A549 (cell line): ENCODE data around the gene HOXD12. TPM values are rescaled to one million over a fixed set of nuclear protein-coding genes. Genes with fewer than 3 reads are reported as not detected.
A peak's percentile ranks its signal among the peaks of the same experiment; 100 is the strongest.

ENCODE experiments used
- ATAC-seq, 2 experiments: fragments of 200-7000 bp in 1 of 2; fragments of >200 bp in 1 of 2; cut with Nextera tagmentation in 1 of 2; cut with Tn5 transposase in 1 of 2; 3 replicates each; pipeline versions ENCODE4 v1.8.0 to v1.9.1; 2018 to 2020; ENCODE audit warnings: mild to moderate bottlenecking in 1 of 2, moderate library complexity in 1 of 2
- CTCF ChIA-PET: fragments of 300-600 bp; sonication (Branson Sonifier 250); formaldehyde crosslinking; extraction: SDS; loops from one replicate; lab custom pipeline; 2021; ENCODE audit warnings: antibody characterized with exemption, inconsistent platforms; lab: Yijun Ruan, JAX
- POLR2A ChIA-PET: fragments of 350-600 bp; formaldehyde crosslinking; extraction: SDS; loops from one replicate; lab custom pipeline; 2021; ENCODE audit warnings: antibody characterized with exemption, inconsistent platforms; lab: Yijun Ruan, JAX
- DNase-seq, 2 experiments: peaks; one replicate each; pipeline versions ENCODE4 v3.0.0 to v3.0.0-alpha.2; 2011 to 2016; ENCODE audit warnings: low read depth in 1 of 2, low spot score in 1 of 2
- FAIRE-seq: peaks from 2 replicates; lab custom pipeline; 2011; peaks lifted over from hg19 to GRCh38; lab: Jason Lieb, UNC
- H3K27ac ChIP-seq, 2 experiments: fragments of >200 bp; sonication (Bioruptor Twin); formaldehyde crosslinking; 3 replicates each; pipeline ENCODE4 v1.5.1; 2016 to 2017
- H3K4me1 ChIP-seq: fragments of >200 bp; sonication (Bioruptor Twin); formaldehyde crosslinking; 3 replicates; pipeline ENCODE4 v1.6.1; 2016
- H3K4me2 ChIP-seq: fragments of >200 bp; sonication (Bioruptor Twin); formaldehyde crosslinking; 3 replicates; pipeline ENCODE4 v1.6.1; 2016
- H3K4me3 ChIP-seq: fragments of >200 bp; sonication (Bioruptor Twin); formaldehyde crosslinking; 3 replicates; pipeline ENCODE4 v1.5.1; 2016
- H3K9me3 ChIP-seq: fragments of >200 bp; sonication (Bioruptor Twin); formaldehyde crosslinking; 3 replicates; pipeline ENCODE4 v1.6.1; 2016
- ATOH8 ChIP-seq: fragments of 250-450 bp; sonication (Bioruptor Pico); IDR thresholded peaks from 2 replicates; pipeline ENCODE4 v1.5.0; 2020; ENCODE audit warnings: low read depth, mild to moderate bottlenecking, moderate library complexity
- CBX8 ChIP-seq: fragments of 200-600 bp; sonication (generic); IDR thresholded peaks from 2 replicates; pipeline ENCODE4 v1.6.1; 2016
- CEBPB ChIP-seq, 2 experiments: fragments of >200 bp in 1 of 2; sonication (Bioruptor Twin) in 1 of 2; formaldehyde crosslinking in 1 of 2; IDR thresholded peaks; 2 replicates each; pipeline ENCODE4 v1.6.1; 2012 to 2016
- CTCF ChIP-seq: fragments of >200 bp; sonication (Bioruptor Twin); formaldehyde crosslinking; IDR thresholded peaks from 3 replicates; pipeline ENCODE4 v1.5.1; 2016
- EHF ChIP-seq: fragments of 250-450 bp; sonication (Bioruptor Pico); IDR thresholded peaks from 2 replicates; pipeline ENCODE4 v1.5.0; 2020; ENCODE audit warnings: mild to moderate bottlenecking
- EHMT2 ChIP-seq: fragments of 200-600 bp; sonication (generic); IDR thresholded peaks from 2 replicates; pipeline ENCODE4 v1.6.1; 2016; ENCODE audit warnings: antibody characterized with exemption, low read depth, mild to moderate bottlenecking, moderate library complexity
- ELK1 ChIP-seq: fragments of 150-350 bp; IDR thresholded peaks from 2 replicates; pipeline ENCODE4 v1.6.1; 2014; ENCODE audit warnings: low read depth, mild to moderate bottlenecking, low read length
- HDAC2 ChIP-seq: fragments of 200-600 bp; sonication (generic); IDR thresholded peaks from 2 replicates; pipeline ENCODE4 v1.6.1; 2016
- HOXA7 ChIP-seq: fragments of 250-450 bp; sonication (Bioruptor Pico); IDR thresholded peaks from 2 replicates; pipeline ENCODE4 v1.5.0; 2020; ENCODE audit warnings: mild to moderate bottlenecking, moderate library complexity
- JUN ChIP-seq, 2 experiments: fragments of >200 bp; sonication (Bioruptor Twin); formaldehyde crosslinking; IDR thresholded peaks; 2 replicates in 1 of 2; 3 replicates in 1 of 2; pipeline ENCODE4 v1.6.1; 2016 to 2017
- KDM1A ChIP-seq: fragments of 200-600 bp; sonication (generic); IDR thresholded peaks from 2 replicates; pipeline ENCODE4 v1.6.1; 2016; ENCODE audit warnings: low read depth, mild to moderate bottlenecking
- MAX ChIP-seq: IDR thresholded peaks from 2 replicates; pipeline ENCODE4 v1.6.1; 2012
- MAZ ChIP-seq: fragments of 150-350 bp; IDR thresholded peaks from 2 replicates; pipeline ENCODE4 v1.6.1; 2014; ENCODE audit warnings: antibody characterized with exemption, low read depth, low read length, borderline replicate concordance
- NFE2L2 ChIP-seq: fragments of 150-350 bp; conservative IDR thresholded peaks from 2 replicates; pipeline ENCODE4 v1.6.1; 2014; ENCODE audit warnings: low read length
- NR3C1 ChIP-seq: fragments of >200 bp; sonication (Bioruptor Twin); formaldehyde crosslinking; IDR thresholded peaks from 3 replicates; pipeline ENCODE4 v1.6.1; 2017
- RAD21 ChIP-seq, 2 experiments: fragments of >200 bp in 1 of 2; sonication (Bioruptor Twin) in 1 of 2; formaldehyde crosslinking in 1 of 2; IDR thresholded peaks in 1 of 2; conservative IDR thresholded peaks in 1 of 2; 2 replicates in 1 of 2; 3 replicates in 1 of 2; pipeline ENCODE4 v1.6.1; 2012 to 2018; ENCODE audit warnings: inconsistent platforms in 1 of 2
- SMC3 ChIP-seq: fragments of >200 bp; sonication (Bioruptor Twin); formaldehyde crosslinking; IDR thresholded peaks from 3 replicates; pipeline ENCODE4 v1.6.1; 2018; ENCODE audit warnings: inconsistent platforms
- SREBF2 ChIP-seq: fragments of 450-650 bp; IDR thresholded peaks from 2 replicates; pipeline ENCODE4 v1.6.1; 2014; ENCODE audit warnings: mild to moderate bottlenecking, moderate library complexity
- USF2 ChIP-seq: fragments of 450-650 bp; IDR thresholded peaks from 2 replicates; pipeline ENCODE4 v1.6.1; 2014; ENCODE audit warnings: antibody characterized with exemption
- ZFP36 ChIP-seq: fragments of 450-650 bp; IDR thresholded peaks from 2 replicates; pipeline ENCODE4 v1.6.1; 2014; ENCODE audit warnings: borderline replicate concordance; ENCODE audit not compliant: partially characterized antibody
- ZNF302 ChIP-seq: fragments of 250-450 bp; sonication (Bioruptor Pico); IDR thresholded peaks from 2 replicates; pipeline ENCODE4 v1.9.0; 2021; ENCODE audit warnings: inconsistent platforms, mild to moderate bottlenecking, moderate library complexity
- WGBS: methylation state at CpG from one replicate; pipeline ENCODE4 v1.1.6; 2017; ENCODE audit errors: missing lambda C conversion rate; 5-methylcytosine and 5-hydroxymethylcytosine counted together
- polyA plus RNA-seq, 4 experiments: library from polyadenylated mRNA; depleted of rRNA in 3 of 4; stranded (reverse); fragments of >200 nt; fragmentation: RNase III in 1 of 4; extraction: RNeasy Plus Mini Kit Qiagen cat#74134 plus additional on column Dnase treatment in 1 of 4; gene quantifications; 2 replicates in 3 of 4; 3 replicates in 1 of 4; pipeline ENCODE4 v1.2.3, GENCODE V29; 2011 to 2017

HOXD12 gene
- polyA plus RNA-seq, 2 of the 4 experiments (the other 2 are of a cell fraction), result not detected

- DNase-seq, result peak; percentile 68 to 76
- Histone ChIP-seq H3K9me3 (no peaks in the 10 kb centered on the region), H3K27ac (no peak overlapping the region), H3K4me2 (peak overlapping the region; percentile 58), H3K4me3 (no peak overlapping the region), H3K4me1 (peaks cover 8% of the 10 kb centered on the region)
- WGBS, result 8% methylated on average over 16 of the region's 16 CpGs
- no peak for TF ChIP-seq JUN (IDR thresholded peaks at IDR 0.05)
- TF ChIP-seq EHF (CRISPR knock-in tag), result no peak
- no peak for TF ChIP-seq NR3C1
- peak; percentile 37; a peak in 3 of 5 replicates for TF ChIP-seq RAD21 (conservative IDR thresholded peaks at IDR 0.05 in 1 of 2, IDR thresholded peaks at IDR 0.05 in 1 of 2)
- no peak for TF ChIP-seq ZFP36
- TF ChIP-seq ELK1, result no peak
- TF ChIP-seq SREBF2, result no peak
- no peak for TF ChIP-seq USF2
- peak; percentile 82 for TF ChIP-seq CTCF
- no peak for TF ChIP-seq ATOH8 (CRISPR knock-in tag)
- no peak for TF ChIP-seq HDAC2
- no peak for TF ChIP-seq KDM1A
- peak; percentile 41; the same call in 1 of the 3 replicates for TF ChIP-seq SMC3
- TF ChIP-seq HOXA7 (CRISPR knock-in tag), result no peak
- TF ChIP-seq CBX8, result no peak
- no peak for TF ChIP-seq ZNF302 (CRISPR knock-in tag)
- ChIA-PET POLR2A (no interaction called here), CTCF (interaction anchor here (0.7 to 3.7 kb wide), 25 partner anchors 9 to 1641 kb away, joined by 3 to 36 read pairs (median 4); partner anchors contain the start of gene HOXD9)
- FAIRE-seq, result no peak
- peak; percentile 12 to 67; a peak in 4 of 6 replicates for ATAC-seq
Measured at GRCh38 chr2:176111309-176111663, 11.7 kb downstream of the HOXD12 start.

- CTCF ChIA-PET, result interaction anchor here (0.9 to 3.7 kb wide), 15 partner anchors 8 to 1037 kb away, joined by 3 to 36 read pairs (median 7); partner anchors contain the start of gene HOXD9
- H3K4me3 ChIP-seq, result no peak overlapping the region
- no peak for DNase-seq
- TF ChIP-seq NFE2L2, result no peak
- no peak for TF ChIP-seq MAX
- TF ChIP-seq EHMT2, result no peak
- TF ChIP-seq CEBPB (IDR thresholded peaks at IDR 0.05), result no peak
- no peak for TF ChIP-seq MAZ
- TF ChIP-seq, all 56 proteins: peak for 0
- Histone ChIP-seq H3K4me2 (no peak overlapping the region; the same call in 2 of the 3 replicates), H3K27ac (no peak overlapping the region), H3K4me1 (peaks cover 4% of the 10 kb centered on the region; the same call in 2 of the 3 replicates), H3K9me3 (no peaks in the 10 kb centered on the region)
- no peak for ATAC-seq
- POLR2A ChIA-PET, result no interaction called here
- 78% methylated on average over 29 of the region's 29 CpGs for WGBS
- FAIRE-seq, result no peak
Measured at GRCh38 chr2:176111846-176112374, 12.3 kb downstream of the HOXD12 start.
